ENCODE measurements around the gene AP3S2.

AP3S2 gene

GRCh38 chr15:89817701-89818280 is 76.0 kb downstream of the AP3S2 start:
- Histone ChIP-seq H3K9me3 (ENCODE audit: insufficient read depth, low read depth, low read length) (no peaks in the 10 kb centered on the region), H3K27me3 (ENCODE audit: insufficient read depth, low read length, poor library complexity, severe bottlenecking) (no peaks in the 10 kb centered on the region), H3F3A (ENCODE audit: low read depth) (no peaks in the 10 kb centered on the region), H3K9ac (ENCODE audit: low read depth, low read length, poor library complexity, severe bottlenecking) (no peak overlapping the region), H3K4me3 (ENCODE audit: low read length, poor library complexity, severe bottlenecking) (no peak overlapping the region), H4K20me1 (ENCODE audit: insufficient read depth, low read length, poor library complexity, severe bottlenecking) (no peaks in the 10 kb centered on the region), H3K4me1 (ENCODE audit: insufficient read depth, low read length, poor library complexity, severe bottlenecking) (no peaks in the 10 kb centered on the region), H3K9me2 (replicated peaks; ENCODE audit: low read depth, low read length) (no peaks in the 10 kb centered on the region), H2AFZ (ENCODE audit: low read length) (no peak overlapping the region), H3K36me3 (ENCODE audit: insufficient read depth, low read length) (no peaks in the 10 kb centered on the region), H3K4me2 (ENCODE audit: low read depth, low read length, poor library complexity, severe bottlenecking) (no peak overlapping the region), H3K79me2 (ENCODE audit: insufficient read depth, low read length) (no peaks in the 10 kb centered on the region)
- TF ChIP-seq CTCF (conservative IDR thresholded peaks at IDR 0.05; ENCODE audit: low read length) (no peak), EZH2phosphoT487 (IDR thresholded peaks at IDR 0.05; ENCODE audit: borderline replicate concordance) (no peak)

GRCh38 chr15:89815769-89816168 is 78.0 kb downstream of the AP3S2 start:
- no peaks in the 10 kb centered on the region for H3K36me3 ChIP-seq (ENCODE audit: insufficient read depth, low read length)
- H3F3A ChIP-seq (ENCODE audit: low read depth), result no peaks in the 10 kb centered on the region
- H3K9me2 ChIP-seq (replicated peaks; ENCODE audit: low read depth, low read length), result no peaks in the 10 kb centered on the region
- H3K4me3 ChIP-seq (ENCODE audit: low read length, poor library complexity, severe bottlenecking), result no peak overlapping the region
- no peaks in the 10 kb centered on the region for H3K4me1 ChIP-seq (ENCODE audit: insufficient read depth, low read length, poor library complexity, severe bottlenecking)
- H4K20me1 ChIP-seq (ENCODE audit: insufficient read depth, low read length, poor library complexity, severe bottlenecking), result no peaks in the 10 kb centered on the region
- TF ChIP-seq CTCF (conservative IDR thresholded peaks at IDR 0.05; ENCODE audit: low read length) (no peak), EZH2phosphoT487 (IDR thresholded peaks at IDR 0.05; ENCODE audit: borderline replicate concordance) (no peak)
- no peak overlapping the region for H3K9ac ChIP-seq (ENCODE audit: low read depth, low read length, poor library complexity, severe bottlenecking)
- no peak overlapping the region for H2AFZ ChIP-seq (ENCODE audit: low read length)
- no peaks in the 10 kb centered on the region for H3K27me3 ChIP-seq (ENCODE audit: insufficient read depth, low read length, poor library complexity, severe bottlenecking)
- H3K4me2 ChIP-seq (ENCODE audit: low read depth, low read length, poor library complexity, severe bottlenecking), result no peak overlapping the region
- no peaks in the 10 kb centered on the region for H3K79me2 ChIP-seq (ENCODE audit: insufficient read depth, low read length)
- no peaks in the 10 kb centered on the region for H3K9me3 ChIP-seq (ENCODE audit: insufficient read depth, low read depth, low read length)

- Histone ChIP-seq H3K79me2 (ENCODE audit: insufficient read depth, low read length) (no peaks in the 10 kb centered on the region), H2AFZ (ENCODE audit: low read length) (no peak overlapping the region), H3K9me3 (ENCODE audit: insufficient read depth, low read depth, low read length) (no peaks in the 10 kb centered on the region), H3K4me2 (ENCODE audit: low read depth, low read length, poor library complexity, severe bottlenecking) (no peak overlapping the region), H3K4me3 (ENCODE audit: low read length, poor library complexity, severe bottlenecking) (no peak overlapping the region), H3K9ac (ENCODE audit: low read depth, low read length, poor library complexity, severe bottlenecking) (no peak overlapping the region), H3F3A (ENCODE audit: low read depth) (no peaks in the 10 kb centered on the region), H3K4me1 (ENCODE audit: insufficient read depth, low read length, poor library complexity, severe bottlenecking) (no peaks in the 10 kb centered on the region), H4K20me1 (ENCODE audit: insufficient read depth, low read length, poor library complexity, severe bottlenecking) (no peaks in the 10 kb centered on the region), H3K9me2 (replicated peaks; ENCODE audit: low read depth, low read length) (no peaks in the 10 kb centered on the region), H3K27me3 (ENCODE audit: insufficient read depth, low read length, poor library complexity, severe bottlenecking) (no peaks in the 10 kb centered on the region), H3K36me3 (ENCODE audit: insufficient read depth, low read length) (no peaks in the 10 kb centered on the region)
- no peak for TF ChIP-seq EZH2phosphoT487 (IDR thresholded peaks at IDR 0.05; ENCODE audit: borderline replicate concordance)
Observed at GRCh38 chr15:89814112-89814742, 79.6 kb downstream of the AP3S2 start.

Measured in Loucy (cell line).